ENCODE measurements around the gene MAGEB2.

DNA sequence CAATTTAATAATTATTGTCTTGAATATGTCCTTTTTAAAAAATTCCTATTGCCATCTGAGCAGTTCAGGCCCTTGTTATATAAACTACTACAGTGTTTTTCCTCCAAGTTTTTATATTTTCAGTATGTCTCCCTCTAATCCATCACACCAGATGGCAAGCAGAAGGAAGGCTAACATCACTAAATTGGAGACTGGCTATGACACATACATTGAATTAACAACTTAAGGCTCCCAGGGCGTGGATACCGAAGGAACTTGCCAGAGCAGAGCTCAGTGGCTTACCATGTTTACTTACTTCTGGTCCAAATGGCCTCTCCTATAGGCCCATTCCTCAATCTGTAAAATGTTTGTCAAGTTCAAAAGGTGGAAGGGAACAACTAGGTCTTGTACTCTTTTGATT lies 44.6 kb downstream of the MAGEB2 start:
- no peak for TF ChIP-seq POLR2A (IDR thresholded peaks at IDR 0.05; ENCODE audit: low read depth, low read length)
- no peak for TF ChIP-seq EZH2 (IDR thresholded peaks at IDR 0.05; ENCODE audit: borderline replicate concordance, low read depth, low read length, severe bottlenecking)
- no peak for TF ChIP-seq POLR2AphosphoS5 (IDR thresholded peaks at IDR 0.05; ENCODE audit: insufficient read depth, low read depth, low read length)
- TF ChIP-seq, protein P1, sequence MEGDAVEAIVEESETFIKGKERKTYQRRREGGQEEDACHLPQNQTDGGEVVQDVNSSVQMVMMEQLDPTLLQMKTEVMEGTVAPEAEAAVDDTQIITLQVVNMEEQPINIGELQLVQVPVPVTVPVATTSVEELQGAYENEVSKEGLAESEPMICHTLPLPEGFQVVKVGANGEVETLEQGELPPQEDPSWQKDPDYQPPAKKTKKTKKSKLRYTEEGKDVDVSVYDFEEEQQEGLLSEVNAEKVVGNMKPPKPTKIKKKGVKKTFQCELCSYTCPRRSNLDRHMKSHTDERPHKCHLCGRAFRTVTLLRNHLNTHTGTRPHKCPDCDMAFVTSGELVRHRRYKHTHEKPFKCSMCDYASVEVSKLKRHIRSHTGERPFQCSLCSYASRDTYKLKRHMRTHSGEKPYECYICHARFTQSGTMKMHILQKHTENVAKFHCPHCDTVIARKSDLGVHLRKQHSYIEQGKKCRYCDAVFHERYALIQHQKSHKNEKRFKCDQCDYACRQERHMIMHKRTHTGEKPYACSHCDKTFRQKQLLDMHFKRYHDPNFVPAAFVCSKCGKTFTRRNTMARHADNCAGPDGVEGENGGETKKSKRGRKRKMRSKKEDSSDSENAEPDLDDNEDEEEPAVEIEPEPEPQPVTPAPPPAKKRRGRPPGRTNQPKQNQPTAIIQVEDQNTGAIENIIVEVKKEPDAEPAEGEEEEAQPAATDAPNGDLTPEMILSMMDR (IDR thresholded peaks at IDR 0.05; ENCODE audit: extremely low read depth in 1 of 2, insufficient read depth in 1 of 2, low read depth in 1 of 2, low read length in 2 of 2), result no peak
- TF ChIP-seq GATA2 (IDR thresholded peaks at IDR 0.05; ENCODE audit: insufficient read depth, insufficient read length, low read depth, low read length), result no peak
- TF ChIP-seq MYC (IDR thresholded peaks at IDR 0.05; ENCODE audit: low read depth, low read length), result no peak

Data from endothelial cell of umbilical vein (primary cell).